Testis (tissue), 2 donors: Measurements from ENCODE around the gene TOX4.

Experiments used
- CTCF ChIP-seq, 3 experiments: fragments of 450-650 bp in 2 of 3; fragments of 200-600 bp in 1 of 3; sonication (generic) in 1 of 3; IDR thresholded peaks; one replicate each; pipeline ENCODE4 v1.5.1; 2016 to 2019; ENCODE audit warnings: antibody characterized with exemption in 3 of 3, mild to moderate bottlenecking in 2 of 3, moderate library complexity in 1 of 3
- POLR2A ChIP-seq: fragments of 450-650 bp; IDR thresholded peaks from one replicate; pipeline ENCODE4 v1.6.1; 2017; ENCODE audit warnings: antibody characterized with exemption, mild to moderate bottlenecking, moderate library complexity

- no peak for TF ChIP-seq CTCF (IDR thresholded peaks at IDR 0.05)
- no peak for TF ChIP-seq POLR2A
Observed at GRCh38 chr14:21536418-21537089, 59.6 kb downstream of the TOX4 start.
